Activated T-cell treated with anti-CD3 and anti-CD28 coated beads, Interleukin-2, amount 50 U/mL, for 4 hours (primary cell): ENCODE data around the gene MYO15A. TPM values are rescaled to one million over a fixed set of nuclear protein-coding genes. Genes with fewer than 3 reads are reported as not detected.

Source experiments
- ATAC-seq, 2 donors: fragments of 200-7000 bp; cut with Tn5 transposase; one replicate each; pipeline ENCODE4 v1.10.0; 2021
- DNase-seq: peaks from one replicate; pipeline ENCODE4 v3.0.0-alpha.2; 2020
- H3K27me3 Mint-ChIP-seq: one replicate; pipeline ENCODE4 v1.8.0; 2021; ENCODE audit warnings: low read depth, mixed read lengths
- H3K36me3 Mint-ChIP-seq: one replicate; pipeline ENCODE4 v1.8.0; 2022; ENCODE audit warnings: mixed read lengths; ENCODE audit not compliant: insufficient read depth
- H3K4me1 Mint-ChIP-seq: one replicate; pipeline ENCODE4 v1.8.0; 2021; ENCODE audit warnings: low read depth, mixed read lengths
- H3K4me3 Mint-ChIP-seq: one replicate; pipeline ENCODE4 v1.8.0; 2021; ENCODE audit warnings: mild to moderate bottlenecking, moderate library complexity, mixed read lengths
- H3K9me3 Mint-ChIP-seq: one replicate; pipeline ENCODE4 v1.8.0; 2021; ENCODE audit warnings: mixed read lengths
- total RNA-seq, 3 donors: library from RNA; stranded (reverse); gene quantifications; one replicate each; pipeline ENCODE4 v1.2.1, GENCODE V29; 2021

MYO15A gene
- total RNA-seq, 3 donors from 2014 or later, result 0.11 to 0.24 (median 0.23) TPM

GRCh38 chr17:18146259-18146658, 37.7 kb downstream of the MYO15A start:
- ATAC-seq (no peak), DNase-seq (no peak)
- Mint-ChIP-seq H3K4me3 (no peak overlapping the region), H3K9me3 (no peaks in the 10 kb centered on the region), H3K36me3 (no peaks in the 10 kb centered on the region), H3K27me3 (no peaks in the 10 kb centered on the region), H3K4me1 (no peaks in the 10 kb centered on the region)

- H3K4me1 Mint-ChIP-seq, result no peaks in the 10 kb centered on the region
- no peaks in the 10 kb centered on the region for H3K9me3 Mint-ChIP-seq
- ATAC-seq (no peak), DNase-seq (no peak)
- H3K4me3 Mint-ChIP-seq, result no peak overlapping the region
- H3K27me3 Mint-ChIP-seq, result no peaks in the 10 kb centered on the region
- H3K36me3 Mint-ChIP-seq, result no peaks in the 10 kb centered on the region
Observed at GRCh38 chr17:18146980-18147379, 38.4 kb downstream of the MYO15A start.

GRCh38 chr17:18148586-18148985, 40.0 kb downstream of the MYO15A start:
- DNase-seq (no peak), ATAC-seq (no peak)
- H3K36me3 Mint-ChIP-seq, result no peaks in the 10 kb centered on the region
- no peak overlapping the region for H3K4me3 Mint-ChIP-seq
- no peaks in the 10 kb centered on the region for H3K27me3 Mint-ChIP-seq
- no peaks in the 10 kb centered on the region for H3K9me3 Mint-ChIP-seq
- peaks cover under 1% of the 10 kb centered on the region for H3K4me1 Mint-ChIP-seq

GRCh38 chr17:18151290-18151689, 42.7 kb downstream of the MYO15A start:
- Mint-ChIP-seq H3K4me3 (no peak overlapping the region), H3K36me3 (no peaks in the 10 kb centered on the region), H3K27me3 (no peaks in the 10 kb centered on the region), H3K4me1 (peaks cover 7% of the 10 kb centered on the region), H3K9me3 (no peaks in the 10 kb centered on the region)
- ATAC-seq (no peak), DNase-seq (no peak)

GRCh38 chr17:18155179-18155578, 46.6 kb downstream of the MYO15A start:
- H3K36me3 Mint-ChIP-seq, result no peaks in the 10 kb centered on the region
- H3K27me3 Mint-ChIP-seq, result no peaks in the 10 kb centered on the region
- no peak for ATAC-seq
- H3K4me1 Mint-ChIP-seq, result peaks cover 19% of the 10 kb centered on the region
- no peak for DNase-seq
- H3K9me3 Mint-ChIP-seq, result no peaks in the 10 kb centered on the region
- H3K4me3 Mint-ChIP-seq, result no peak overlapping the region

GRCh38 chr17:18156171-18156975, 47.8 kb downstream of the MYO15A start:
- H3K27me3 Mint-ChIP-seq, result no peaks in the 10 kb centered on the region
- no peak for DNase-seq
- H3K4me3 Mint-ChIP-seq, result no peak overlapping the region
- H3K36me3 Mint-ChIP-seq, result no peaks in the 10 kb centered on the region
- no peaks in the 10 kb centered on the region for H3K9me3 Mint-ChIP-seq
- no peak for ATAC-seq
- H3K4me1 Mint-ChIP-seq, result peaks cover 19% of the 10 kb centered on the region

GRCh38 chr17:18156976-18157280, 48.4 kb downstream of the MYO15A start:
- no peaks in the 10 kb centered on the region for H3K9me3 Mint-ChIP-seq
- H3K4me1 Mint-ChIP-seq, result peaks cover 19% of the 10 kb centered on the region
- H3K27me3 Mint-ChIP-seq, result no peaks in the 10 kb centered on the region
- no peak for DNase-seq
- H3K36me3 Mint-ChIP-seq, result no peaks in the 10 kb centered on the region
- no peak for ATAC-seq
- H3K4me3 Mint-ChIP-seq, result no peak overlapping the region

GRCh38 chr17:18157354-18157985, 48.9 kb downstream of the MYO15A start:
- no peak for ATAC-seq
- Mint-ChIP-seq H3K4me1 (peaks cover 19% of the 10 kb centered on the region), H3K27me3 (no peaks in the 10 kb centered on the region), H3K4me3 (no peak overlapping the region), H3K36me3 (no peaks in the 10 kb centered on the region), H3K9me3 (no peaks in the 10 kb centered on the region)
- no peak for DNase-seq

GRCh38 chr17:18158022-18158600, 49.6 kb downstream of the MYO15A start:
- Mint-ChIP-seq H3K4me3 (peak overlapping the region; percentile 77), H3K36me3 (no peaks in the 10 kb centered on the region), H3K27me3 (no peaks in the 10 kb centered on the region), H3K4me1 (peaks cover 19% of the 10 kb centered on the region), H3K9me3 (no peaks in the 10 kb centered on the region)
- ATAC-seq (peak; percentile 74 to 77), DNase-seq (peak; percentile 95)

- Mint-ChIP-seq H3K27me3 (no peaks in the 10 kb centered on the region), H3K4me3 (no peak overlapping the region), H3K36me3 (no peaks in the 10 kb centered on the region), H3K9me3 (no peaks in the 10 kb centered on the region), H3K4me1 (peaks cover 12% of the 10 kb centered on the region)
- DNase-seq, result no peak
- ATAC-seq, result no peak
Observed at GRCh38 chr17:18159551-18160120, 51.1 kb downstream of the MYO15A start.

GRCh38 chr17:18160128-18160856, 51.7 kb downstream of the MYO15A start:
- H3K4me3 Mint-ChIP-seq, result no peak overlapping the region

GRCh38 chr17:18161207-18162145, 52.9 kb downstream of the MYO15A start:
- ATAC-seq (no peak), DNase-seq (no peak)
- Mint-ChIP-seq H3K27me3 (no peaks in the 10 kb centered on the region), H3K9me3 (no peaks in the 10 kb centered on the region), H3K4me1 (peaks cover 10% of the 10 kb centered on the region), H3K4me3 (no peak overlapping the region), H3K36me3 (no peaks in the 10 kb centered on the region)

More at GRCh38 chr17:18160128-18160856, 51.7 kb downstream of the MYO15A start:
- H3K4me1 Mint-ChIP-seq, result peaks cover 12% of the 10 kb centered on the region
- no peaks in the 10 kb centered on the region for H3K27me3 Mint-ChIP-seq
- DNase-seq, result no peak
- ATAC-seq, result no peak
- H3K36me3 Mint-ChIP-seq, result no peaks in the 10 kb centered on the region
- H3K9me3 Mint-ChIP-seq, result no peaks in the 10 kb centered on the region

- H3K36me3 Mint-ChIP-seq, result no peaks in the 10 kb centered on the region
- DNase-seq (no peak), ATAC-seq (no peak)
- H3K27me3 Mint-ChIP-seq, result no peaks in the 10 kb centered on the region
- H3K4me1 Mint-ChIP-seq, result peaks cover 6% of the 10 kb centered on the region
- no peak overlapping the region for H3K4me3 Mint-ChIP-seq
- H3K9me3 Mint-ChIP-seq, result no peaks in the 10 kb centered on the region
Observed at GRCh38 chr17:18163547-18163946, 55.0 kb downstream of the MYO15A start.
